ACHN (cell line): ENCODE measurements around the gene SLC43A1.

Source experiments
- DNase-seq: peaks from one replicate; pipeline ENCODE4 v3.0.0-alpha.2; 2015
- in situ Hi-C: cut with HindIII; loops from 2 replicates; pipeline ENCODE4 v1.10.0; 2017; ENCODE audit warnings: low sequenced_read_pairs, low pct_ligation_motif_present, low pct_unique_long_range_greater_than_20kb

Gene SLC43A1

GRCh38 chr11:57483562-57483918 lies 32.0 kb downstream of the SLC43A1 start:
- DNase-seq = no peak
- in situ Hi-C loops = no loop called here

DNA sequence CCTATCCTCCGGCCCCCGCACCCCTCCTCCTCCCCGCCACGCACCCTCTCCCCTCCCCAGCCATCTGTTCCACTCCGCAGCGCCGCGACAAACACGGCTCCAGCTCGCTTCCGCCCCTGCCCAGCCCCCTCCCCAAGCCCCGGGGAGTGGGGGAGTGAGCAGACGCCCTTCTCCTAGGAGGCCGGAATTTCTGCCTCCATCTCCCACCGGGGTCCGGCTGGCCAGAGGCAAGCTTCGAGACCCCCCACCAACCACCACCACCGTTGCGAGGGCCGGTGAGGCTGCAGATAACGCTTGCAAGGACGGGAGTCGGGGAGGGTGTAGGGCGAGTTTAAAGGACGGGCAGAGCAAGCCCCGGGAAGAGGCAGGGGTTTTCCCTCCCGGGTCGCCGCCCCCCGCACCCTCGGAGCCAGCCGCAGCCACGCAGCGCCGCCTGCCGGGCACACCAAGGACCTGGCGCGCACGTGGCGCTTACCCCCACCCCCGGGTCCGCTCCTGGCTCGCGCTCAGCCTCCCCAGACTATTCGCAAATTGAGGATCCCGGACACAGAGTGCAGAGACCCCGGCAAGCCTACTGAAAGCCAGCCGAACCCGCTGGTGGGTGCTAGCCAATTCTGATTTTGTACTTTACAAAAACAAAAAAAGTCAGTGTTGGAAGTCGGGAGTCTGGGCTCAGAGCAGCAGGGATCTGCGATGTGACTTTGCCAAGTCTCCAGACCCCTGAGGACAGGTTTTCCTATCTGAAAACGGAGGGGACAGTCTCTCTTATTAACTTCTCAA lies 32.5 kb downstream of the SLC43A1 start:
- in situ Hi-C loops = no loop called here
- DNase-seq = peak; percentile 32

DNA sequence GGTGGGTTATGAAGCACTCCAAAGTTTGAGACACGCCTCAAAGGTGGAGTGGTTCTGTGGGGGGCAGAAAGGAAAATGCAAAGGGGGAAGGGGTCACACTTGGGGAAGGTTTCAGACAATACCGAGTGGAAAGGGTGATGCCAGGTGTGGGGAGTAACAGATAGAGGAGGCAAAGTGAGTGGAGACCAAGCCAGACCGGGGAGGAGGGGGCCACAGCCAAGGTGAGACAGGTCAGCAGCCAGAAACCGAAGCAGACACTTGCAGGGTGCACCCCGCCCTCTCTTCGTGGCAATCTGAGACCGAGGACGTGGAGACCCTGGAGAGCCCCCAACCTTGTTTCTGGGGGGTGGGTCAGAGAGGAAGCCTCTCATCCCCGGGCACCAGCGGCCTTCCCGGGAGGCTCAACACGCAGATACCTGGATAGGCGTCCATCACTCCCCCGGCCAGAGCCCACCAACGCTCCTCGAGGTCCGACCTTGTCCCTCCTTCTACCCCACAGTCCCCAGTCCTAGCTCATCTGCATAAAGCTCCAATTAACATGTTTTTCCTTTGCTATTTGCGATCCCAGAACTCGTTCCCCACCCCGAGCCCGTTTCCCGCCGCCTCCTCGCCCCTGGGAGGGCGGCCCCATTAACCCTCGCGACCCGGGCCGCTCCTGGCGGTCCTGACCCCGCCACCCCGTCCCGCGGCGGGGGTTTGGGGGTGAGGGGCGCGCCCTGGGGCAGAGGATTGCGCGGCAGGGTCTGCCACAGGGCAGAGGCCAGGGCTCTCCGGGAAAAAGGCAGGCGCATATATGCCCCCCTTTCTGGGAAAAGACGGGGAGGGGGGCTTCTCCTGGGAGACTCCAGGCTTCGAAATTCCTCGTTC lies 33.4 kb downstream of the SLC43A1 start:
- no peak for DNase-seq
- in situ Hi-C loops = no loop called here

DNA sequence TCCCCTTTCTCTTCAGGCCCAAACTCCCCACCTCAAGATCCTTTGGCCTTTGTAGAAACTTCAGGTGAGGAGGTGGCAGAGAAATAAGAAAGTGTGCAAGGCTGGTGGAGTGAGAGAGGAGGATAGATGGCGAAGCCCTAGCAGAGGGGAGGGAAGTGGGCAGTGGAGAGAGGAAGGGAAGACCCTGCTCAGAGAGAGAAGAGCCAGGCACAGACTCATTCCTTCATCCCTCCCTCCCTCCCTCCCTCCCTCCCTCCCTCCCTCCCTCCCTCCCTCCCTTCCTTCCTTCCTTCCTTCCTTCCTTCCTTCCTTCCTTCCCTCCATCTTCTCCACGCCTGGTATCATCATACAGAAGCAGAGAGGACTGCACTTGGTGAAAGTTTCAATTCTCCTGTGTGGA lies 34.2 kb downstream of the SLC43A1 start:
- in situ Hi-C loops = no loop called here
- DNase-seq = no peak

DNA sequence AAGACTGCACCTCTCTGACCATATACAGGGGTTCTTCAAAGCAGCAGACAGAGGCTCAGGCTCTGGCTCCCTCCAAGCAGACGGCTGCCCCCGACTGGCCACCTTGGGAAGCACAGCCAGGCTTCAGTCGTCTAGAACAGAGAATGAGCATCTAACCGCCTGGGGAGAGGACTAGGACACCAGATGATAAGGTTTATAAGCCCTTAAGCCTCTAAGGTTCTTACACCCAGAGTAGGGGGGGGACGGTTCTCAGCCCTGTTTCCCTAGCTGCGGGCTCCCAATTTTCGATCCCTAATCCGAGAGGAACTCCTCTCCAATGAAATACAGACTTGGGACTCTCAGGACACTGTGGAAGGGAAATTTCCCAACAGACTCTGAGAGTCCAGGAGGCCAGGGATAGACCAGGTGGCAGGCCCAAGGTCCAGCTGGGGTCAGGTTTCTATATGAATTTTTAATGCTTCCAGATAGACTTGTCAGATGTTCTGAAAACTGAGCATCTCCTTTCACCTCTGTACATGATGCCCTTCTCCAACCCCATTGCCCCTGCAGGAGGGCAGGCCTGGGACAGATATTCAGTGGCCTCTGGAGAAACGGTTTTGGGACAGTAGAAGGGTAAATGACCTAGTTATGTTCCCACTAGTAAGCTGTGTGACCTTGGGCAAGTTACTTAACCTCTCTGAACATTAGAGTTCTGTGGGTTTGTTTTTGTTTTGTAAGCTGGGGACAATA lies 34.9 kb downstream of the SLC43A1 start:
- in situ Hi-C loops = no loop called here

GRCh38 chr11:57479911-57480310 lies 35.6 kb downstream of the SLC43A1 start:
- DNase-seq = no peak
- in situ Hi-C loops = no loop called here

More for the DNA sequence above, 34.9 kb downstream of the SLC43A1 start:
- DNase-seq = peak; percentile 65

- in situ Hi-C loops = no loop called here
Observed at GRCh38 chr11:57479021-57479663, 36.4 kb downstream of the SLC43A1 start.

GRCh38 chr11:57477507-57478189 lies 37.9 kb downstream of the SLC43A1 start:
- in situ Hi-C loops = no loop called here
- no peak for DNase-seq

More at GRCh38 chr11:57479021-57479663, 36.4 kb downstream of the SLC43A1 start:
- DNase-seq = no peak

DNA sequence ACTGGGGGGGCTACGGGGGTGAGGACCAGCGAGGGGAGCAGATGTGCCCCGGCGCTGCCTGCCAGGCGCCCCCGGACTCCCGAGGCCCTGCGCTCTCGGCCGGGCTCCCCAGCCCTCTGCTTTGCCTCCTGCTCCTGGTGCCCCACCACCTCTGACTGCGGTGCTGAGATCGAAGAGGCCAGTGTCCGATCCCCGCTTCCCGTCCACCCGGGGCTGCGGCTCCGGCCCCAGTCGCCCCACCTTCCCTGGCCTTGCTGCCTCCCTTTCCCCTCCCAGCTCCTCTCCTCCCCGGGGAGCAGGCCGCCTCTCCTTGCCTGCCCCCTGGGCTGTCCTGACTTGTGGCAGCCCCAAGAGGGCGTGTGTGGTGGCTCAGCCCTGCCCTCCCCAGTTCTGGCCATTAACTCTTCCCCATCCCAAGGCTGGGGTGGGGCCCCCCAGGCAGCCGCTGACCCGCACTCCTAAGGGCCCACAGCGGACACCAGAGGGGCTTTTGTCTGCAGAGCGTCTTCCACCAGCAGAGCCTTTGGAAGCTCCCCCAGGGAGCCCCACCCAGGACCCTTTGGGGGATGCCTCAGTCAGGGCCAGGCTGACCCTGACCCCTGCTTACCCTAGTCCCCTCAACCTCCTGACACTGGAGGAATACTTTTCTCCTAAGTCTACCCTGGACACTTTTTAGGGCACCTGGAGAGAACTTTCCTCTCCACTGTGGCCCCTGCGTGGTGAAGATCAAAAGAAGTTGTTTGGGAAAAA lies 38.6 kb downstream of the SLC43A1 start:
- peak; percentile 51 for DNase-seq

DNA sequence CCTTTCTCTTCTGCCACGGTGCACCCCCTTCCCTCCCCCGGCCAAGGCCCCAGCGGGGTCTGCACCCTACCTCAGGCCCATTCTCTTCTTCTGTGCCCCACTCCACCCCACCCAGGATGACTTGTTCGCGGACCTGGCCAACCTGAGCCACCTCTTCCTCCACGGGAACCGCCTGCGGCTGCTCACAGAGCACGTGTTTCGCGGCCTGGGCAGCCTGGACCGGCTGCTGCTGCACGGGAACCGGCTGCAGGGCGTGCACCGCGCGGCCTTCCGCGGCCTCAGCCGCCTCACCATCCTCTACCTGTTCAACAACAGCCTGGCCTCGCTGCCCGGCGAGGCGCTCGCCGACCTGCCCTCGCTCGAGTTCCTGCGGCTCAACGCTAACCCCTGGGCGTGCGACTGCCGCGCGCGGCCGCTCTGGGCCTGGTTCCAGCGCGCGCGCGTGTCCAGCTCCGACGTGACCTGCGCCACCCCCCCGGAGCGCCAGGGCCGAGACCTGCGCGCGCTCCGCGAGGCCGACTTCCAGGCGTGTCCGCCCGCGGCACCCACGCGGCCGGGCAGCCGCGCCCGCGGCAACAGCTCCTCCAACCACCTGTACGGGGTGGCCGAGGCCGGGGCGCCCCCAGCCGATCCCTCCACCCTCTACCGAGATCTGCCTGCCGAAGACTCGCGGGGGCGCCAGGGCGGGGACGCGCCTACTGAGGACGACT lies 39.3 kb downstream of the SLC43A1 start:
- in situ Hi-C loops = no loop called here

More for the DNA sequence above, 38.6 kb downstream of the SLC43A1 start:
- in situ Hi-C loops = no loop called here

GRCh38 chr11:57475671-57476046 lies 39.8 kb downstream of the SLC43A1 start:
- in situ Hi-C loops = no loop called here
- no peak for DNase-seq

More for the DNA sequence above, 39.3 kb downstream of the SLC43A1 start:
- no peak for DNase-seq

DNA sequence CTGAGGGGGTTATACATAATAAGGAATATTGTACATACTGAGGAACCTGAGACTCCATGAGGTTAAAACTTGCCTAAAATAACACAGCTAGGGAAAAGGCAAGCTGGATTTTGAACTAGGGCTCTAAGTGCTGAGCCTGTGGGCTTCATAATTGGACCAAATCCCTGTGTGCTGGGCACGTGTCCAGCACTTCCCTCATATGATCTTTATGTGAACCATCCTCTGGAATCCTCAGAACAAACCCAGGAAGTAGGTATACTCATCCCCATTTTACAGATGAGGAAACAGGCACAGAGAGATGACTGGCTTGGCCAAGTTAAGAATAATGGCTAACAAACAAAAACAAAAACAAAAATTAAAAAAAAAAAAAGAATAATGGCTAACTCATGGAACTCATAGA lies 40.3 kb downstream of the SLC43A1 start:
- DNase-seq = no peak
- in situ Hi-C loops = no loop called here

DNA sequence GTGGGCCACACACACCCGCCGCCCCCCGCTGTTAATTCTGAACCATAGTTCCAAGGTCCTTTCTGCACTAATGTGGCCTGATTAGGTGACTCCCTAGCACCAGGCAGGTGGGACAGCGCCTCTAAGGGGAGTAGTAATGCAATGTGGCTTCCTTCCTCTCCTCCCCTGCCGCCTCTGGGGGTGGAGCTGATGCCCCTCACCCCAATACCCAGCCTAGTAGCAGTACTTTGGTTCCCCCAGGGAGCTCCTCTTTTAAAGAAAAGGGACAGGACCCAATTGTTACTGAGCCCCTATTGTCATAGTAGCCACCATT lies 40.7 kb downstream of the SLC43A1 start:
- in situ Hi-C loops = no loop called here
- DNase-seq = no peak

- DNase-seq = no peak
- in situ Hi-C loops = no loop called here
Observed at GRCh38 chr11:57474017-57474802, 41.3 kb downstream of the SLC43A1 start.

- DNase-seq = no peak
Observed at GRCh38 chr11:57473285-57473841, 42.1 kb downstream of the SLC43A1 start.

DNA sequence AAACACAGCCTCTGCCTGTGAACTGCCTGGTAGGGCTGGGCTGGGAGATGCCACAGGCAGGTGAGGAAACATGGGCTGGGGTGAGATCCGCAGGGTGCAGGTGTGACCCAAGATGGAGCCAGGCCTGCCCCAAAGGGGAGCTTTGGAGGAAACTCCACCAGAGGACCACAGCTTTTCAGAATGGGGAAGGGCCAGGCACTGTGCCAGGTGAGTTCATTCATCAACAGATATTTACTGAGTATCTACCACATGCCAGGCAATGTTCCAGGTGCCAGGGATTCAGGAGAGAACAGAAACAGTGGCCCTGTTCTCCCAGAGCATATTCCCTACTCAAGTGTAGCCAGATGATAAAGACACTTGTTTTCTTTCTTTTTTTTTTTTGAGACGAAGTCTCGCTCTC lies 44.0 kb downstream of the SLC43A1 start:
- DNase-seq = no peak

More at GRCh38 chr11:57473285-57473841, 42.1 kb downstream of the SLC43A1 start:
- in situ Hi-C loops = no loop called here

More for the DNA sequence above, 44.0 kb downstream of the SLC43A1 start:
- in situ Hi-C loops = no loop called here
